HepG2 (cell line): ENCODE results near the gene ITGB5. TPM values are rescaled to one million over a fixed set of nuclear protein-coding genes. Genes with fewer than 3 reads are reported as not detected.

ENCODE experiments used
- BCLAF1 ChIP-seq: fragments of 450-650 bp; IDR thresholded peaks from 2 replicates; pipeline ENCODE4 v1.6.1; 2017; ENCODE audit warnings: mild to moderate bottlenecking
- CREM ChIP-seq, 2 experiments: sonication (generic) in 1 of 2; formaldehyde crosslinking in 1 of 2; IDR thresholded peaks; 2 replicates each; pipeline versions ENCODE4 v1.4.0 to v1.6.1; 2016 to 2020; ENCODE audit warnings: antibody characterized with exemption in 1 of 2, mild to moderate bottlenecking in 1 of 2, missing genetic modification reagents in 1 of 2
- DRAP1 ChIP-seq: IDR thresholded peaks from 2 replicates; pipeline ENCODE4 v1.6.1; 2016; ENCODE audit warnings: missing genetic modification reagents, missing compliant biosample characterization
- HNF1A ChIP-seq, 2 experiments: sonication (generic) in 1 of 2; formaldehyde crosslinking in 1 of 2; IDR thresholded peaks; 2 replicates each; pipeline versions ENCODE4 v1.4.0 to v1.6.1; 2016 to 2020; ENCODE audit warnings: borderline replicate concordance in 1 of 2, low read depth in 1 of 2, mild to moderate bottlenecking in 1 of 2, missing genetic modification reagents in 1 of 2
- JUN ChIP-seq: sonication (generic); formaldehyde crosslinking; IDR thresholded peaks from 2 replicates; pipeline ENCODE4 v1.4.0; 2020; ENCODE audit warnings: mild to moderate bottlenecking, missing genetic modification reagents
- ZBTB7A ChIP-seq: sonication (generic); formaldehyde crosslinking; IDR thresholded peaks from 2 replicates; pipeline ENCODE4 v1.8.0; 2022; ENCODE audit warnings: mild to moderate bottlenecking, missing genetic modification reagents
- ZFP91 ChIP-seq: sonication (generic); formaldehyde crosslinking; IDR thresholded peaks from 2 replicates; pipeline ENCODE4 v1.9.0; 2022; ENCODE audit warnings: missing genetic modification reagents, mild to moderate bottlenecking, borderline replicate concordance
- ZNF333 ChIP-seq: sonication (generic); formaldehyde crosslinking; IDR thresholded peaks from 2 replicates; pipeline ENCODE4 v1.4.0; 2020; ENCODE audit warnings: mild to moderate bottlenecking, missing genetic modification reagents, borderline replicate concordance
- ZNF362 ChIP-seq: sonication (generic); formaldehyde crosslinking; IDR thresholded peaks from 2 replicates; pipeline ENCODE4 v1.4.0; 2020; ENCODE audit warnings: missing genetic modification reagents, mild to moderate bottlenecking, borderline replicate concordance
- ZSCAN20 ChIP-seq: sonication (generic); formaldehyde crosslinking; IDR thresholded peaks from 2 replicates; pipeline ENCODE4 v1.4.0; 2020; ENCODE audit warnings: missing genetic modification reagents, mild to moderate bottlenecking, borderline replicate concordance
- ZXDC ChIP-seq: sonication (generic); formaldehyde crosslinking; IDR thresholded peaks from 2 replicates; pipeline ENCODE4 v1.5.0; 2020; ENCODE audit warnings: mild to moderate bottlenecking, missing genetic modification reagents
- polyA plus RNA-seq, 8 experiments: library from polyadenylated mRNA; depleted of rRNA in 3 of 8; stranded (reverse) in 7 of 8; unstranded in 1 of 8; fragments of >200 nt; fragmentation: Illumina TruSeq in 4 of 8; extraction: Trizol in 4 of 8; gene quantifications; 2 replicates each; pipeline versions ENCODE4 v1.2.1 to v1.2.3, GENCODE V29; 2011 to 2016; ENCODE audit warnings: low read depth in 4 of 8, missing spikeins in 1 of 8, mixed read lengths in 1 of 8; ENCODE audit not compliant: insufficient read depth in 1 of 8
- total RNA-seq, 5 experiments: library from RNA; depleted of rRNA; stranded (reverse); fragments of >200 nt; fragmentation: Illumina TruSeq; extraction: Trizol; gene quantifications; 2 replicates each; pipeline ENCODE4 v1.2.3, GENCODE V29; 2016; ENCODE audit warnings: low read depth in 1 of 5

The ITGB5 gene
- total and polyA plus RNA-seq, 2 of the 13 experiments (the other 11 are each of a cell fraction or from before 2014, with no cell fraction given): 74.1 to 343 TPM

GRCh38 chr3:124878561-124879336 is 8.4 kb downstream of the ITGB5 start (continued):
- TF ChIP-seq BCLAF1 (no peak), ZNF362 (peak; percentile 35; the same call in 1 of the 2 replicates), ZFP91 (CRISPR knock-in tag) (no peak), HNF1A (IDR thresholded peaks at IDR 0.05; ENCODE audit: low read depth) (peak; percentile 43; the same call in 1 of the 2 replicates), HNF1A (CRISPR knock-in tag; IDR thresholded peaks at IDR 0.05; ENCODE audit: borderline replicate concordance) (0 out of 2 replicates have a peak, but pooled peaks have one; percentile 39), CREM (IDR thresholded peaks at IDR 0.05) (peak; percentile 65; the same call in 1 of the 2 replicates), CREM (CRISPR knock-in tag; IDR thresholded peaks at IDR 0.05) (no peak), JUN (CRISPR knock-in tag) (peak; percentile 54; the same call in 1 of the 2 replicates), ZSCAN20 (CRISPR knock-in tag) (no peak), ZXDC (CRISPR knock-in tag) (no peak), ZBTB7A (no peak), DRAP1 (peak; percentile 9), ZNF333 (CRISPR knock-in tag) (no peak)
